Activated CD4-positive, alpha-beta T cell treated with anti-CD3 and anti-CD28 coated beads, Interleukin-2, amount 10 ng/mL, durations not matched to agents 24 days and 14 days (primary cell): ENCODE measurements around the gene PCDHB9. TPM values are rescaled to one million over a fixed set of nuclear protein-coding genes. Genes with fewer than 3 reads are reported as not detected.
"Not testable (repeated sequence)": the region's sequence is repeated elsewhere in the genome, so short reads cannot be mapped to it uniquely, and the experiment has no call there.

ENCODE experiments used
- DNase-seq: peaks from one replicate; pipeline ENCODE4 v3.0.0; 2022
- H3K27ac Mint-ChIP-seq: one replicate; pipeline ENCODE4 v1.8.0; 2022; ENCODE audit warnings: mild to moderate bottlenecking, mixed read lengths
- H3K27me3 Mint-ChIP-seq: one replicate; pipeline ENCODE4 v1.8.0; 2022; ENCODE audit warnings: mixed read lengths
- H3K36me3 Mint-ChIP-seq: one replicate; pipeline ENCODE4 v1.8.0; 2022; ENCODE audit warnings: low read depth, mild to moderate bottlenecking, mixed read lengths
- H3K4me1 Mint-ChIP-seq: one replicate; pipeline ENCODE4 v1.8.0; 2021; ENCODE audit warnings: mixed read lengths
- H3K4me3 Mint-ChIP-seq: one replicate; pipeline ENCODE4 v1.8.0; 2022; ENCODE audit warnings: mild to moderate bottlenecking, moderate library complexity, mixed read lengths
- H3K9me3 Mint-ChIP-seq: one replicate; pipeline ENCODE4 v1.8.0; 2021; ENCODE audit warnings: mixed read lengths
- intact Hi-C: fragments of 100-400 bp; cut with micrococcal nuclease; formaldehyde crosslinking; loops from one replicate; pipeline ENCODE4 v1.15.1; 2023
- total RNA-seq: library from RNA; stranded (reverse); gene quantifications from 2 replicates; pipeline ENCODE4 v1.2.3, GENCODE V29; 2022

PCDHB9 gene
- total RNA-seq, 1 donor from 2014 or later, result not detected

DNA sequence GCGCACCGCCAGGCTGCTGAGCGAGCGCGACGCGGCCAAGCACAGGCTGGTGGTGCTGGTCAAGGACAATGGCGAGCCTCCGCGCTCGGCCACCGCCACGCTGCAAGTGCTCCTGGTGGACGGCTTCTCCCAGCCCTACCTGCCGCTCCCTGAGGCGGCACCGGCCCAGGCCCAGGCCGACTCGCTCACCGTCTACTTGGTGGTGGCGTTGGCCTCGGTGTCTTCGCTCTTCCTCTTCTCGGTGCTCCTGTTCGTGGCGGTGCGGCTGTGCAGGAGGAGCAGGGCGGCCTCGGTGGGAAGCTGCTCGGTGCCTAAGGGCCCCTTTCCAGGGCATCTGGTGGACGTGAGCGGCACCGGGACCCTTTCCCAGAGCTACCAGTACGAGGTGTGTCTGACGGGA is 14.7 kb downstream of the PCDHB9 start:
- H3K27ac Mint-ChIP-seq, H3K4me1 Mint-ChIP-seq, intact Hi-C loops, H3K4me3 Mint-ChIP-seq, H3K36me3 Mint-ChIP-seq, DNase-seq, H3K27me3 Mint-ChIP-seq: not testable (repeated sequence)
- H3K9me3 Mint-ChIP-seq, result peaks cover 19% of the 10 kb centered on the region

- H3K4me3 Mint-ChIP-seq, result no peak within 1 kb of the TSS
- H3K27ac Mint-ChIP-seq, result no peak within 1 kb of the TSS
- H3K9me3 Mint-ChIP-seq, result peaks cover 5% of the 10 kb centered on the region
- DNase-seq, result no peak
- intact Hi-C loops, result no loop called here
- H3K27me3 Mint-ChIP-seq, result peaks cover 2% of the 10 kb centered on the region
- H3K36me3 Mint-ChIP-seq, result no peaks in the 10 kb centered on the region
- no peaks in the 10 kb centered on the region for H3K4me1 Mint-ChIP-seq
Observed at GRCh38 chr5:141208478-141208877, 21.5 kb downstream of the PCDHB9 start, which contains the start of gene PCDHB12. Gene PCDHB12, plus strand, starts transcription at chr5:141208719. Its CDS starts 189 bp downstream, at chr5:141208908.

DNA sequence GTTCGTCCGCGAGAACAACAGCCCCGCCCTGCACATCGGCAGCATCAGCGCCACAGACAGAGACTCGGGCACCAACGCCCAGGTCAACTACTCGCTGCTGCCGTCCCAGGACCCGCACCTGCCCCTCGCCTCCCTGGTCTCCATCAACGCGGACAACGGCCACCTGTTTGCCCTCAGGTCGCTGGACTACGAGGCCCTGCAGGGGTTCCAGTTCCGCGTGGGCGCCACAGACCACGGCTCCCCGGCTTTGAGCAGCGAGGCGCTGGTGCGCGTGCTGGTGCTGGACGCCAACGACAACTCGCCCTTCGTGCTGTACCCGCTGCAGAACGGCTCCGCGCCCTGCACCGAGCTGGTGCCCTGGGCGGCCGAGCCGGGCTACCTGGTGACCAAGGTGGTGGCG is 23.3 kb downstream of the PCDHB9 start:
- H3K4me1 Mint-ChIP-seq, intact Hi-C loops, H3K36me3 Mint-ChIP-seq, H3K27me3 Mint-ChIP-seq, H3K4me3 Mint-ChIP-seq, DNase-seq, H3K27ac Mint-ChIP-seq: not testable (repeated sequence)
- H3K9me3 Mint-ChIP-seq, result peaks cover 16% of the 10 kb centered on the region

- peaks cover 16% of the 10 kb centered on the region for H3K9me3 Mint-ChIP-seq
- intact Hi-C loops, DNase-seq, H3K4me3 Mint-ChIP-seq, H3K27ac Mint-ChIP-seq, H3K36me3 Mint-ChIP-seq, H3K4me1 Mint-ChIP-seq, H3K27me3 Mint-ChIP-seq: not testable (repeated sequence)
Observed at GRCh38 chr5:141210849-141211248, 23.9 kb downstream of the PCDHB9 start.

- H3K4me3 Mint-ChIP-seq, H3K4me1 Mint-ChIP-seq, H3K27ac Mint-ChIP-seq, H3K36me3 Mint-ChIP-seq, intact Hi-C loops, DNase-seq, H3K27me3 Mint-ChIP-seq: not testable (repeated sequence)
- peaks cover 20% of the 10 kb centered on the region for H3K9me3 Mint-ChIP-seq
Observed at GRCh38 chr5:141213656-141214339, 26.8 kb downstream of the PCDHB9 start, which contains the start of gene PCDHB13. Gene PCDHB13, plus strand, starts transcription at chr5:141213919. Its CDS starts 205 bp downstream, at chr5:141214124.

DNA sequence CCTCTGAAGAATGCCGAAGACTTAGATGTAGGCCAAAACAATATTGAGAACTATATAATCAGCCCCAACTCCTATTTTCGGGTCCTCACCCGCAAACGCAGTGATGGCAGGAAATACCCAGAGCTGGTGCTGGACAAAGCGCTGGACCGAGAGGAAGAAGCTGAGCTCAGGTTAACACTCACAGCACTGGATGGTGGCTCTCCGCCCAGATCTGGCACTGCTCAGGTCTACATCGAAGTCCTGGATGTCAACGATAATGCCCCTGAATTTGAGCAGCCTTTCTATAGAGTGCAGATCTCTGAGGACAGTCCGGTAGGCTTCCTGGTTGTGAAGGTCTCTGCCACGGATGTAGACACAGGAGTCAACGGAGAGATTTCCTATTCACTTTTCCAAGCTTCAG is 27.6 kb downstream of the PCDHB9 start:
- H3K27ac Mint-ChIP-seq, H3K4me3 Mint-ChIP-seq, H3K36me3 Mint-ChIP-seq, intact Hi-C loops, H3K27me3 Mint-ChIP-seq, DNase-seq, H3K4me1 Mint-ChIP-seq: not testable (repeated sequence)
- H3K9me3 Mint-ChIP-seq, result peaks cover 23% of the 10 kb centered on the region

DNA sequence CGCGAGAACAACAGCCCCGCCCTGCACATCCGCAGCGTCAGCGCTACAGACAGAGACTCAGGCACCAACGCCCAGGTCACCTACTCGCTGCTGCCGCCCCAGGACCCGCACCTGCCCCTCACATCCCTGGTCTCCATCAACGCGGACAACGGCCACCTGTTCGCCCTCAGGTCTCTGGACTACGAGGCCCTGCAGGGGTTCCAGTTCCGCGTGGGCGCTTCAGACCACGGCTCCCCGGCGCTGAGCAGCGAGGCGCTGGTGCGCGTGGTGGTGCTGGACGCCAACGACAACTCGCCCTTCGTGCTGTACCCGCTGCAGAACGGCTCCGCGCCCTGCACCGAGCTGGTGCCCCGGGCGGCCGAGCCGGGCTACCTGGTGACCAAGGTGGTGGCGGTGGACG is 28.5 kb downstream of the PCDHB9 start:
- H3K36me3 Mint-ChIP-seq, H3K27me3 Mint-ChIP-seq, H3K4me1 Mint-ChIP-seq, H3K4me3 Mint-ChIP-seq, DNase-seq, intact Hi-C loops, H3K27ac Mint-ChIP-seq: not testable (repeated sequence)
- peaks cover 25% of the 10 kb centered on the region for H3K9me3 Mint-ChIP-seq

DNA sequence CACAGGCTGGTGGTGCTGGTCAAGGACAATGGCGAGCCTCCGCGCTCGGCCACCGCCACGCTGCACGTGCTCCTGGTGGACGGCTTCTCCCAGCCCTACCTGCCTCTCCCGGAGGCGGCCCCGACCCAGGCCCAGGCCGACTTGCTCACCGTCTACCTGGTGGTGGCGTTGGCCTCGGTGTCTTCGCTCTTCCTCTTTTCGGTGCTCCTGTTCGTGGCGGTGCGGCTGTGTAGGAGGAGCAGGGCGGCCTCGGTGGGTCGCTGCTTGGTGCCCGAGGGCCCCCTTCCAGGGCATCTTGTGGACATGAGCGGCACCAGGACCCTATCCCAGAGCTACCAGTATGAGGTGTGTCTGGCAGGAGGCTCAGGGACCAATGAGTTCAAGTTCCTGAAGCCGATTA is 29.1 kb downstream of the PCDHB9 start:
- not testable (repeated sequence) for H3K4me3 Mint-ChIP-seq

GRCh38 chr5:141223112-141223783 is 36.3 kb downstream of the PCDHB9 start, which contains the start of gene PCDHB14:
Gene PCDHB14, plus strand, starts transcription at chr5:141223343. Its CDS starts 163 bp downstream, at chr5:141223506.
- H3K27ac Mint-ChIP-seq, result no peak within 1 kb of the TSS
- H3K4me3 Mint-ChIP-seq, result no peak within 1 kb of the TSS
- H3K4me1 Mint-ChIP-seq, result no peaks in the 10 kb centered on the region
- H3K27me3 Mint-ChIP-seq, result no peaks in the 10 kb centered on the region
- peaks cover 5% of the 10 kb centered on the region for H3K9me3 Mint-ChIP-seq
- no peaks in the 10 kb centered on the region for H3K36me3 Mint-ChIP-seq
- intact Hi-C loops, result no loop called here
- no peak for DNase-seq

More for the DNA sequence above, 29.1 kb downstream of the PCDHB9 start:
- H3K27me3 Mint-ChIP-seq, H3K27ac Mint-ChIP-seq, H3K4me1 Mint-ChIP-seq, H3K36me3 Mint-ChIP-seq, DNase-seq, intact Hi-C loops: not testable (repeated sequence)
- H3K9me3 Mint-ChIP-seq, result peaks cover 25% of the 10 kb centered on the region

GRCh38 chr5:141224844-141225243 is 37.9 kb downstream of the PCDHB9 start:
- H3K4me3 Mint-ChIP-seq, H3K36me3 Mint-ChIP-seq, DNase-seq, H3K4me1 Mint-ChIP-seq, H3K27me3 Mint-ChIP-seq, H3K9me3 Mint-ChIP-seq, H3K27ac Mint-ChIP-seq, intact Hi-C loops: not testable (repeated sequence)

DNA sequence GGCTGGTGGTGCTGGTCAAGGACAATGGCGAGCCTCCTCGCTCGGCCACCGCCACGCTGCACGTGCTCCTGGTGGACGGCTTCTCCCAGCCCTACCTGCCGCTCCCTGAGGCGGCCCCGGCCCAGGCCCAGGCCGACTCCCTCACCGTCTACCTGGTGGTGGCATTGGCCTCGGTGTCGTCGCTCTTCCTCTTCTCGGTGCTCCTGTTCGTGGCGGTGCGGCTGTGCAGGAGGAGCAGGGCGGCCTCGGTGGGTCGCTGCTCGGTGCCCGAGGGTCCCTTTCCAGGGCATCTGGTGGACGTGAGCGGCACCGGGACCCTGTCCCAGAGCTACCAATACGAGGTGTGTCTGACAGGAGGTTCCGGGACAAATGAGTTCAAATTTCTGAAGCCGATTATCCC is 38.5 kb downstream of the PCDHB9 start:
- H3K9me3 Mint-ChIP-seq, intact Hi-C loops, H3K27ac Mint-ChIP-seq, H3K36me3 Mint-ChIP-seq, H3K4me1 Mint-ChIP-seq, H3K27me3 Mint-ChIP-seq, H3K4me3 Mint-ChIP-seq, DNase-seq: not testable (repeated sequence)

DNA sequence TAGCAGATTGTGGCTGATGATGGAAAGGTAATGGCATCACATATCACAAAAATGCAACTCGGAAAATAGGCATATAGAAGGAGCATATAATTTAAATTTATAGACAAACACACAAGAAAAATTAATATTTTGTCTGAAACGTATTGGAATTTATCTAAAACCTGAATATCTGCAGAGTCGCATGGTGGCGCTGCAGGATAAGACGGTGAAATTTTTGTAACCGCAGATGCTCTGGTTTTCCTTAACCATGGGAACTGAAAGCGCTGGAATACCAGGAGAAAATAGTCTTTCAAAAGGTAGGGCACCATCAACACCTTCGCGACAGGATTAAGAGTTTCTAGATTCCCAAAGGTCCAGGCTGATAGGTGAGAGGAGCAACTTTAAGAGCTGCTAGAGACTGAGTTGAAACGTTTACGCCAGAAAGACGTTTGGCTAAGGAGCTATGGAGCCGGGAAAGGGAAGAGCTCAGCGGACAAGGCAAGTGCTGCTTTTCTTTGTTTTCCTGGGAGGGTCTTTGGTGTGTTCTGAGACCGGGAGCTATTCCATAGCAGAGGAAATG is 47.2 kb downstream of the PCDHB9 start:
- Mint-ChIP-seq H3K27ac (no peak overlapping the region), H3K9me3 (peaks cover 14% of the 10 kb centered on the region), H3K4me3 (no peak overlapping the region), H3K36me3 (no peaks in the 10 kb centered on the region), H3K27me3 (peaks cover 3% of the 10 kb centered on the region), H3K4me1 (no peaks in the 10 kb centered on the region)
- intact Hi-C loops, result no loop called here
- no peak for DNase-seq

DNA sequence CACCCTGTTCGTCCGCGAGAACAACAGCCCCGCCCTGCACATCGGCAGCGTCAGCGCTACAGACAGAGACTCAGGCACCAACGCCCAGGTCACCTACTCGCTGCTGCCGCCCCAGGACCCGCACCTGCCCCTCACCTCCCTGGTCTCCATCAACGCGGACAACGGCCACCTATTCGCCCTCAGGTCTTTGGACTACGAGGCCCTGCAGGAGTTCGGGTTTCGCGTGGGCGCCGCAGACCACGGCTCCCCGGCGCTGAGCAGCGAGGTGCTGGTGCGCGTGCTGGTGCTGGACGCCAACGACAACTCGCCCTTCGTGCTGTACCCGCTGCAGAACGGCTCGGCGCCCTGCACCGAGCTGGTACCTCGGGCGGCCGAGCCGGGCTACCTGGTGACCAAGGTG is 49.0 kb downstream of the PCDHB9 start:
- H3K27ac Mint-ChIP-seq, DNase-seq, H3K4me3 Mint-ChIP-seq, intact Hi-C loops, H3K27me3 Mint-ChIP-seq, H3K36me3 Mint-ChIP-seq, H3K4me1 Mint-ChIP-seq: not testable (repeated sequence)
- H3K9me3 Mint-ChIP-seq, result peaks cover 19% of the 10 kb centered on the region
